ENCODE measurements around the gene ISG15.

- TF ChIP-seq CBX3 (IDR thresholded peaks at IDR 0.05; ENCODE audit: borderline replicate concordance in 1 of 2, low read length in 2 of 2) (no peak), CTCF (IDR thresholded peaks at IDR 0.05 in 2 of 3, conservative IDR thresholded peaks at IDR 0.05 in 1 of 3; ENCODE audit: insufficient read depth in 2 of 3, low read depth in 1 of 3, low read length in 3 of 3) (no peak), CSDE1 (IDR thresholded peaks at IDR 0.05) (no peak), NFE2 (IDR thresholded peaks at IDR 0.05; ENCODE audit: low read depth) (no peak)
- TF ChIP-seq, protein P1, sequence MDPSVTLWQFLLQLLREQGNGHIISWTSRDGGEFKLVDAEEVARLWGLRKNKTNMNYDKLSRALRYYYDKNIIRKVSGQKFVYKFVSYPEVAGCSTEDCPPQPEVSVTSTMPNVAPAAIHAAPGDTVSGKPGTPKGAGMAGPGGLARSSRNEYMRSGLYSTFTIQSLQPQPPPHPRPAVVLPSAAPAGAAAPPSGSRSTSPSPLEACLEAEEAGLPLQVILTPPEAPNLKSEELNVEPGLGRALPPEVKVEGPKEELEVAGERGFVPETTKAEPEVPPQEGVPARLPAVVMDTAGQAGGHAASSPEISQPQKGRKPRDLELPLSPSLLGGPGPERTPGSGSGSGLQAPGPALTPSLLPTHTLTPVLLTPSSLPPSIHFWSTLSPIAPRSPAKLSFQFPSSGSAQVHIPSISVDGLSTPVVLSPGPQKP (CRISPR knock-in tag; IDR thresholded peaks at IDR 0.05), result no peak
These were observed 7.2 kb downstream of the ISG15 start for GRCh38 chr1:1020415-1021009.
